Upper lobe of left lung (tissue), 4 donors: Measurements from ENCODE around the gene EFCAB8.

Source experiments
- POLR2A ChIP-seq, 4 donors: fragments of 450-650 bp; IDR thresholded peaks; one replicate each; pipeline ENCODE4 v1.5.1; 2016 to 2017; ENCODE audit warnings: antibody characterized with exemption in 4 of 4, mild to moderate bottlenecking in 2 of 4
- POLR2AphosphoS5 ChIP-seq, 2 donors: sonication (generic); formaldehyde crosslinking; IDR thresholded peaks; one replicate each; pipeline ENCODE4 v1.5.1; 2017; ENCODE audit warnings: antibody characterized with exemption in 2 of 2
- TF ChIP-seq, protein P1 (sequence below), 6 experiments: fragments of 450-650 bp in 4 of 6; fragments of 200-600 bp in 2 of 6; sonication (generic) in 2 of 6; IDR thresholded peaks; one replicate each; pipeline ENCODE4 v1.5.1; 2016 to 2019; ENCODE audit warnings: antibody characterized with exemption in 6 of 6

DNA sequence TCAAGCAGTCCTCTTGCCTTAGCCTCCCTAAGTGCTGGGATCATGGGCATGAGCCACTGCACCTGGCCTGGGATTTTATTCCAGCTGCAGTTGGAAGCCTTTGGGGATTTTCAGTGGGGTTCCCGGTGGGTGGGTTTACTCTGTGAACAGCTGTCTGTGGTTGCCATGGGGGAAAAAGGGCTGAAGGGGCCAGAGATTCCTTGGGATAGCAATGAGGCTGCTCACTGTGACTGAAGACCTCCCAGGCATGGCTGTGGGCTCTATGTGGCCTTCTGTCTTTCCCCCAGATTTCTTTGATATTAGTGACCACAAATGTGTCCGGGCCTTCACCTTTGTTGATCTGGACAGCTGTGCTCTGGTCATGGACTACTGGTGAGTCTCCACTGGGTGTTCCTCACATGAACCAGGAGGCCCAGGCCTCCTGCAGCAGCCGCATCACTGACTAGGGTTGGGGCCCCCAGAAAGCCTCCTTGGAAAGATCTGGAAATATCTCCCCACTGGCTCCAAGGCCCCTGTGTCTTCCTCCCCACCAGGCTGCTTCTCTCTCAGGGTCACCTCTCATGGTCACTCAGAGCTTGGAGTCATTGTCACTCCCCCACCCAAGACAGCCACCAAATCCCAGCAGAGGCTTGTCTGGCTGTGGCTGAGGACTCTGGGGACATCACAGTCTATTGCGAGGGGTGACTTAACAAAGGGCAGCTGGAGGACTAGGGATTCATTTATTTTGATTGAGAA lies 33.4 kb downstream of the EFCAB8 start:
- TF ChIP-seq POLR2A (IDR thresholded peaks at IDR 0.05): no peak
- TF ChIP-seq, protein P1, sequence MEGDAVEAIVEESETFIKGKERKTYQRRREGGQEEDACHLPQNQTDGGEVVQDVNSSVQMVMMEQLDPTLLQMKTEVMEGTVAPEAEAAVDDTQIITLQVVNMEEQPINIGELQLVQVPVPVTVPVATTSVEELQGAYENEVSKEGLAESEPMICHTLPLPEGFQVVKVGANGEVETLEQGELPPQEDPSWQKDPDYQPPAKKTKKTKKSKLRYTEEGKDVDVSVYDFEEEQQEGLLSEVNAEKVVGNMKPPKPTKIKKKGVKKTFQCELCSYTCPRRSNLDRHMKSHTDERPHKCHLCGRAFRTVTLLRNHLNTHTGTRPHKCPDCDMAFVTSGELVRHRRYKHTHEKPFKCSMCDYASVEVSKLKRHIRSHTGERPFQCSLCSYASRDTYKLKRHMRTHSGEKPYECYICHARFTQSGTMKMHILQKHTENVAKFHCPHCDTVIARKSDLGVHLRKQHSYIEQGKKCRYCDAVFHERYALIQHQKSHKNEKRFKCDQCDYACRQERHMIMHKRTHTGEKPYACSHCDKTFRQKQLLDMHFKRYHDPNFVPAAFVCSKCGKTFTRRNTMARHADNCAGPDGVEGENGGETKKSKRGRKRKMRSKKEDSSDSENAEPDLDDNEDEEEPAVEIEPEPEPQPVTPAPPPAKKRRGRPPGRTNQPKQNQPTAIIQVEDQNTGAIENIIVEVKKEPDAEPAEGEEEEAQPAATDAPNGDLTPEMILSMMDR (IDR thresholded peaks at IDR 0.05): no peak
- TF ChIP-seq POLR2AphosphoS5 (IDR thresholded peaks at IDR 0.05): no peak
